Fibroblast of mammary gland (primary cell): ENCODE results near the gene COL16A1.

Source experiments
- DNase-seq: peaks from one replicate; pipeline ENCODE4 v3.0.0-alpha.2; 2010; ENCODE audit warnings: low read depth
- H3K4me3 ChIP-seq: 2 replicates; pipeline ENCODE4 v1.5.1; 2011; ENCODE audit warnings: low read depth, mild to moderate bottlenecking, low read length, moderate library complexity; ENCODE audit not compliant: control insufficient read depth
- TF ChIP-seq, protein P1 (sequence below): conservative IDR thresholded peaks from 2 replicates; pipeline ENCODE4 v1.5.1; 2011; ENCODE audit warnings: low read depth, low read length, inconsistent platforms; ENCODE audit not compliant: control insufficient read depth, insufficient read depth

The COL16A1 gene

DNA sequence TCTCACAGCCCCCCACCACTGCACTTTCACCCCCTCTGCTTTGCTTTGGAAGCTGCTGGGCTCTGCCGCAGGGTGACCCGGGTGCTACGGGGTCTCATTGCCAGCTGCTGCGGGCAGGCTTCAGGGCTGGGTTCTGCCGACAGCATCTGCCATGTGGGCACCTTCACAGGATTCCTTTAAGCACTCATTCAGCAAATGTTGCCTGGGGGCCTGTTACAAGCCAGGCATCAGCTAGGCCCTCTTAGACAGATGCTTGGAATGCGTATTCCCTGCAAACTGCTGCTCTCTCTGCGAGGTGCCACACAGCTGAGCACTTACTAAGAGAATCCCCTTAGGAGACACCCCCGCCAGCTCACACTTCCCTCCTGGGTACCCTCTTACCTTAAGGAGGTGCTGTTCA, 29.2 kb downstream of the COL16A1 start:
- DNase-seq = no peak
- TF ChIP-seq, protein P1, sequence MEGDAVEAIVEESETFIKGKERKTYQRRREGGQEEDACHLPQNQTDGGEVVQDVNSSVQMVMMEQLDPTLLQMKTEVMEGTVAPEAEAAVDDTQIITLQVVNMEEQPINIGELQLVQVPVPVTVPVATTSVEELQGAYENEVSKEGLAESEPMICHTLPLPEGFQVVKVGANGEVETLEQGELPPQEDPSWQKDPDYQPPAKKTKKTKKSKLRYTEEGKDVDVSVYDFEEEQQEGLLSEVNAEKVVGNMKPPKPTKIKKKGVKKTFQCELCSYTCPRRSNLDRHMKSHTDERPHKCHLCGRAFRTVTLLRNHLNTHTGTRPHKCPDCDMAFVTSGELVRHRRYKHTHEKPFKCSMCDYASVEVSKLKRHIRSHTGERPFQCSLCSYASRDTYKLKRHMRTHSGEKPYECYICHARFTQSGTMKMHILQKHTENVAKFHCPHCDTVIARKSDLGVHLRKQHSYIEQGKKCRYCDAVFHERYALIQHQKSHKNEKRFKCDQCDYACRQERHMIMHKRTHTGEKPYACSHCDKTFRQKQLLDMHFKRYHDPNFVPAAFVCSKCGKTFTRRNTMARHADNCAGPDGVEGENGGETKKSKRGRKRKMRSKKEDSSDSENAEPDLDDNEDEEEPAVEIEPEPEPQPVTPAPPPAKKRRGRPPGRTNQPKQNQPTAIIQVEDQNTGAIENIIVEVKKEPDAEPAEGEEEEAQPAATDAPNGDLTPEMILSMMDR = no peak
- H3K4me3 ChIP-seq = no peak overlapping the region

DNA sequence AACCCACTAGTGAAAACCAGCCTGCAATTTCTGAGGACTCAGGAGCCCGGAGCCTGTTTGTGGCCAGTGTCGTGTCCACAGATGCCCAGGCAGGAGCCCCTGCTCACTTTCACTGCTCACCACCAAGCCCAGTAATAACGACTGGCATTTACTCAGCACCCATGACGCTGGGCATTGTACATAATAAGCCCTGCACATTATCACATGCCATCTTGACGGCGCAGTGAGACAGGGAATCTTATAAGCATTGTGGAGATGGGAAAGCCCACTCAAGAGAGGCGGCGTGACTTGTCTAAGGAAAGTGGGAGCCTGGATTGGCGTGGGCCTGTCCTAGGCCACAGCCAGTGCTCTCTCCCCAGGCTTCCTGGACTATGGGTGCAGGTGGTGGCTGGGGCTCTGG, 30.4 kb downstream of the COL16A1 start:
- TF ChIP-seq, protein P1 = no peak
- no peak for DNase-seq
- no peak overlapping the region for H3K4me3 ChIP-seq

DNA sequence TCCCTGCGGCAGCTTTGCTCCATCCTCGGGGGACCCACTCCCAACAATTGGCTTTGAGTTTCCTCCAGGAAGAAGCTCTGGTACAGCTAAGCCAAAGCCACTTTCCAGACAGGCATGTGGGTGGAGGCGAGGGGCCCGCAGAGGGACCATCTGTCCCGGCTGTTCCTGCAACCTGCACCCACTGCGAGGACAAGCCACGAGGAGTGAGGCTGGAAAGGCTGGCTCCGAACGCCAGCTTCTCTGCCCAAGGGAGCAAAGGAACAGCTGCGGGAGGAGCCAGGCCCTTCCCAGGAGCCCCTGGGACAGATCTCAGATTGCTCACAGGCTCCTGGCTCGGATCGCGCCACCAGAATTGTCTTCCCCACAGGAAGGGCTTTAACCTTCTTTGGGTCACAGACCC, 30.8 kb downstream of the COL16A1 start:
- DNase-seq = no peak
- no peak overlapping the region for H3K4me3 ChIP-seq
- TF ChIP-seq, protein P1 = no peak

DNA sequence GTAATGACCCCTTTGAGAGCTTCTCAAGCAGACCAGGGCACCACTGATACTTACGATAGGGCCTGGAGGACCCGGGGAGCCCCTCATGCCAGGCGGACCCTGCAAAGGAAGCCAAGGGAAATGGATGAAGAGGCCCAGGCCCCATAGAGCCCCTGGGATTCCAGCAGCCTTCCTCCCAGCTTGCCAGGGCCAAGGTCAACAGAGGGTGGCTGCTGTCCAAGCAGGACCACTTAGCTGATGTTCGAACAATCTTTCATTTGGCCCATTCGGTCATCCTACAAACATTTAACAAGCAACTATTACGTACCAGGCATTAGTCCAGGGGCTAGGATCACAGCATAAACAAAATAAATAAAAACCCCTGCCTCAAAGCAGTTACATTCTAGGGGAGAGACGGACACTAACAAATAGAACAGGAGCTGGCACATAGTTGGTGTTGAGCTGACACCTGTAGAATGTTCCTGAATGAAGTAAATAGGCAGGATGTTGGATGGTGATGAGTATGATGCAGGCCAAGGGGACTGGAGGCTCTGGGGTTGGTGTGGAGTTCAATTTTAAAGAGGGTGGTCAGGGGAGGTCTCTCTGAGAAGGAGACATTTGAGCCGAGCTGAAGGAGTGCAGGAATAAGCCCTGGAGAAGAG, 32.1 kb downstream of the COL16A1 start:
- no peak for DNase-seq
- TF ChIP-seq, protein P1 = no peak
- H3K4me3 ChIP-seq = no peak overlapping the region

DNA sequence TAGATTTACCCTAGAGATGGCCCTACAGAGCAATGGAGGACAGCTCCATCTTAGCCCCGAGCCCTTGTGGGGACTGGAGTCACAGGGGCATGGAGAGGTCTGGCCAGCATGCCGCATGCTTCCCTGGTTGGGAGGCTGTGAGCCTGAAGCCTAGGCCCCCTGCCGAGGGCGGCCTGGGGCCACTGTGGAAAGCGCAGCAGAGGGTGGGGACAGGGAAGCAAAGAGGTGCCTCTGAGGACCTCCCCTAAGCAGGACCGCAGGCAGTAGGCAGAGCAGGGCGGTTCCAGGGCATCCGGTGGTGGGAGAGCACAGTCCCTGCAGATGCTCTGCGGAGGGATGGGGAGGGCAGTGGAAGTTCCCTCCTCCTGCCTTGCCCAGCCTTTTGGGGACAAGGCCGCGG, 32.7 kb downstream of the COL16A1 start:
- no peak for DNase-seq
- TF ChIP-seq, protein P1 = no peak
- no peak overlapping the region for H3K4me3 ChIP-seq

DNA sequence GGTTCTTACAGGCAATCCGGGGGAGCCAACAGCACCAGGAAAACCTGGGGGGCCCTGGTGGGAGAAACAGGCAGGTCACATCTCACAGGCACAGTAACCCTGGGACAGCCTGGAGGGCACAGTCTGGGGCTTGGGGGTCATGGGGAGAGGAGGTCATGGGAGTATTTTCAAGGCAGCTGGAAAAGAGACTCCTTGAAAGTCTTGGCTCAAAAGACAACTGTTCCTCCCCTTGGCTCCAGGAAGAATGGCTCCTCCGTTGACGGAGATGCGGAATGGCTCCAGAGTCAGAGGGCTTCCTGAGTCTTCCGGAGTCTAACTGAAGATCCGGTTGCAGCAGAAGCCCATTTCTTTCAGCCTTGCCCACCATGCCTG, 33.2 kb downstream of the COL16A1 start:
- TF ChIP-seq, protein P1 = no peak
- no peak overlapping the region for H3K4me3 ChIP-seq
- DNase-seq = no peak
